Lower leg skin (tissue), 4 donors: Measurements from ENCODE around the gene BRD4. TPM values are rescaled to one million over a fixed set of nuclear protein-coding genes. Genes with fewer than 3 reads are reported as not detected.
A peak's percentile ranks its signal among the peaks of the same experiment; 100 is the strongest.

ENCODE experiments used
- DNase-seq, 2 donors: peaks; one replicate each; pipeline ENCODE4 v3.0.0-alpha.2; 2019; ENCODE audit warnings: low spot score in 2 of 2
- H3K4me3 ChIP-seq: fragments of 200-600 bp; sonication (generic); 2 replicates; pipeline ENCODE4 v1.5.1; 2017; ENCODE audit warnings: mild to moderate bottlenecking, low read depth; ENCODE audit not compliant: poor library complexity, severe bottlenecking
- CTCF ChIP-seq, 3 donors: fragments of 450-650 bp; IDR thresholded peaks; one replicate each; pipeline ENCODE4 v1.5.1; 2016; ENCODE audit warnings: antibody characterized with exemption in 3 of 3, mild to moderate bottlenecking in 3 of 3, moderate library complexity in 2 of 3
- POLR2A ChIP-seq, 2 donors: fragments of 450-650 bp; IDR thresholded peaks; one replicate each; pipeline ENCODE4 v1.6.1; 2016 to 2017; ENCODE audit warnings: antibody characterized with exemption in 2 of 2, mild to moderate bottlenecking in 1 of 2, moderate library complexity in 1 of 2
- WGBS, 2 donors: methylation state at CpG; one replicate each; pipeline ENCODE4 v1.1.5; 2018; 5-methylcytosine and 5-hydroxymethylcytosine counted together
- intact Hi-C: fragments of 100-400 bp; cut with DNase I; formaldehyde crosslinking; loops from one replicate; pipeline ENCODE4 v1.15.0; 2023; ENCODE audit warnings: low total_unique reads
- total RNA-seq, 4 donors: library from RNA; depleted of rRNA; stranded (reverse); fragments of >200 nt; gene quantifications; one replicate each; pipeline ENCODE4 v1.1.0, GENCODE V29; 2016

The BRD4 gene
- total RNA-seq, 4 donors from 2014 or later, result 34.8 to 78.6 (median 49.2) TPM

- intact Hi-C loops, result no loop called here
- TF ChIP-seq POLR2A (IDR thresholded peaks at IDR 0.05), result no peak
- H3K4me3 ChIP-seq, result no peak overlapping the region
- DNase-seq, result no peak
- WGBS, 2 donors, result 61 to 63% methylated on average over 6 of the region's 6 CpGs
These were observed 82.8 kb downstream of the BRD4 start for GRCh38 chr19:15249528-15249874.

DNA sequence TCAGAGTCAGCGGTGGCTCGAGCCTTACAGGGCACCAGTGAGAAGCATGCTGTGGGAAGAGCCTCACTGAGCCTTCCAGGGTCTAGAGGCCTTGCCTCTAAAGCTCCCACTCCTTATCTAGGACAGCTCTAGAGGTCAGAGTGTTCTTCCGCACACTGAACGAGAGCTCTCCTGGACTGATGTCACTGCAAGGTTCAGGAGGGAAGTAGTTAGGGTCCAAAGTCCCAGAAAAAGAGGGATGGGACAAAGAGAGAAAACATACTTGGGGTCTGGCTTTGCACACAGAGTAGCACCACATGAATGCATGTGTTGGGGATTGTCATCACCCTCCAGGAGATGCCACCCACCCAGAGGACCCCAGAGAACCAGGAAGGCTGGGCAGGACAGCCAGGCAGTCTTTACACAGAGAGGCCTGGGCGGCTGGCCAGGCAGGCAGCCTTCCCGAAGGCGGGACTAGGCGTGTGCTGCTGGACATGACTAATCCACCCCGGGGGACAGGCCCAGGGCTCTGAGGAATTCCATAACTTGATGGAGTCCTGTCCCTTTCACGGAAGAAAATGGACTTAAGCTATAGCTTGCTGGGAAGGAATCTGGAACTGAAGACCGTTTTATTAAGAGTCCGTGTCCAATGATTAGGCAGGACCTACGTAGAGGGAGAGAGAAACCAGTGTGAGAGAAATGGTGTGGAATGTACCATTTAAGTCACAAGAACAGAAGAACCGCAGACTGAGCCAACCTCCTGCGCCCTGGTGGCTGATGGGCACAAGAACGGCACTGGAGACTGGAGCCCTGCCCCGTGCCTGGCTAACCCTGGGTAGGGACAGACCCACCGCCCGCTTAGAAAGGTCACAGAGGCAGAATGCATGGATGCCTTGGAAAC, 83.5 kb downstream of the BRD4 start:
- intact Hi-C loops, result no loop called here
- TF ChIP-seq POLR2A (IDR thresholded peaks at IDR 0.05) (no peak), CTCF (IDR thresholded peaks at IDR 0.05) (no peak)
- H3K4me3 ChIP-seq, result no peak overlapping the region
- peak; percentile 63 to 94 for DNase-seq
- 43 to 48% methylated on average over 19 of the region's 19 CpGs for WGBS, 2 donors

- H3K4me3 ChIP-seq, result no peak overlapping the region
- intact Hi-C loops, result no loop called here
- no peak for DNase-seq
- WGBS, 2 donors, result 77 to 84% methylated on average over 5 of the region's 5 CpGs
- TF ChIP-seq POLR2A (IDR thresholded peaks at IDR 0.05), result no peak
- no peak for TF ChIP-seq CTCF (IDR thresholded peaks at IDR 0.05)
These were observed 84.2 kb downstream of the BRD4 start for GRCh38 chr19:15248106-15248505.

DNA sequence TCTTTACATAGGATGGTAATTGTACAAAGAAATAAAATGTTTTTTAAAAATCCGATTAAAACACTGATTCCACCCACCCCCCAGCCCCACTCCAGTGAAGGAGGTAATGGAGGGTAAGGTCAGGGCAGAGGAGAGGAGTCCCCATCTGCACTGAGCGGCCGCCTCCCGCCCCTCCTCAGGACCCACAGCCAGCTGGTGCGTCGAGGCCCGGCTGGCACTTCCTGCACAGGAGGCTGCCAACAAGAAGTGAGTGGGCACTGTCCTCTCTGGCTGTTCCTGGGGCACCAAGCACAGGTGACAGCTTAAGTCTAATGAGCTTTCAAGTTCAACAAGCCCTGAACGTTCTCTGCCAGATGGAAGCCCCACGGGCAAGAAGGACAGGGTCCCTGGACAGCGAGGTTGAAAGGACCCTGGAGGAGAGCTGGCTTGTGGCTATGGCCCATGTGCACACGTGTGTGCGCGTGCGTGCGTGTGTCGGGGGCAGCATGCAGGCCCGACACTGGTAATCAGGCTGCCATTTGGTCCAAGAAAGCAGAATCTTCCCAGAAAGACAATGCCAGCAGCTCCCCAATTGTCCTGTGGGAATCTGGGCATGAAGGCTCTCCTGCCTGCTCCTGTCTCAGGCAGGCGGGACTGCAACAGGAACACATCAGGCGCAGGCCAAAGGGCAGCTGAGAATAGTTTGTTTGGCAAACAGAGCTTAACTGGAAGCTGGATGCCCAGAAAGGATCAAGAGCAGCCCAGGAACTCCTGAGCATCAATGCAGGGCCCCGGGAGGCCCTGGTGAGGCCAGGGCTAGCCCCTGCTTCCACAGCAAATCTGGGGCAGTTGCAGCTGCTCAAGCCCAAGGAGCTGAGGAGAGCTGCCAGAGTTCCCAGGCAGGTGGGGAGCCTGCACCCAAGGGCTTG, 85.0 kb downstream of the BRD4 start:
- no peak overlapping the region for H3K4me3 ChIP-seq
- intact Hi-C loops, result no loop called here
- DNase-seq, result no peak
- TF ChIP-seq POLR2A (IDR thresholded peaks at IDR 0.05) (no peak), CTCF (IDR thresholded peaks at IDR 0.05) (no peak)
- 73 to 77% methylated on average over 19 to 20 of the region's 20 CpGs for WGBS, 2 donors

DNA sequence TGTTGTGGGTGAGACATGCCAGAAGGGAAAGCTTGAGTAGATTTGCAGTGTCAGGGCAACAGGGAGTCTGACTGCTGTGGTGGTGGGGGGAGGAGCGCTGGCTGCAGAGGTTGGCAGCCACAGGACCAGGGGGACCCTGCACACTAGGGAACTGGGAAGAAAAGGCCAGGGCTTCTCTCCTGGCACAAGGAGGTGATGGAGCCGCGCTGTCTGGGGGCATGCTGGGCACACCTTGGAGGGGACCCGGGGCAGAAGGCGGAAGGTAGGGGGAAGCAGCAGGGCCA, 86.2 kb downstream of the BRD4 start:
- no peak overlapping the region for H3K4me3 ChIP-seq
- DNase-seq, result no peak
- TF ChIP-seq POLR2A (IDR thresholded peaks at IDR 0.05), result no peak
- TF ChIP-seq CTCF (IDR thresholded peaks at IDR 0.05), result no peak
- 80 to 93% methylated on average over 5 of the region's 5 CpGs for WGBS, 2 donors
- intact Hi-C loops, result no loop called here
